ENCODE measurements around the gene ZNF367.
A peak's percentile ranks its signal among the peaks of the same experiment; 100 is the strongest.
"Not testable (repeated sequence)": the region's sequence is repeated elsewhere in the genome, so short reads cannot be mapped to it uniquely, and the experiment has no call there.

Gene ZNF367

GRCh38 chr9:96399325-96399633 lies 18.9 kb downstream of the ZNF367 start:
- no peak for DNase-seq (ENCODE audit: low read depth)

- DNase-seq (ENCODE audit: low read depth), result no peak
Observed at GRCh38 chr9:96398582-96399324, 19.4 kb downstream of the ZNF367 start.

- DNase-seq (ENCODE audit: low read depth), result no peak
Observed at GRCh38 chr9:96395964-96396363, 22.2 kb downstream of the ZNF367 start.

GRCh38 chr9:96394832-96395496 lies 23.2 kb downstream of the ZNF367 start:
- no peak for DNase-seq (ENCODE audit: low read depth)

- no peak for DNase-seq (ENCODE audit: low read depth)
Observed at GRCh38 chr9:96392263-96392662, 25.9 kb downstream of the ZNF367 start.

- no peak for DNase-seq (ENCODE audit: low read depth)
Observed at GRCh38 chr9:96391021-96391765, 27.0 kb downstream of the ZNF367 start.

GRCh38 chr9:96388144-96388543 lies 30.0 kb downstream of the ZNF367 start:
- DNase-seq (ENCODE audit: low read depth), result no peak

GRCh38 chr9:96386157-96386556 lies 32.0 kb downstream of the ZNF367 start:
- no peak for DNase-seq (ENCODE audit: low read depth)

GRCh38 chr9:96383165-96383942 lies 34.8 kb downstream of the ZNF367 start, which contains the start of gene SLC35D2:
Gene SLC35D2, minus strand, starts transcription at chr9:96383711. Its CDS starts 77 bp downstream, at chr9:96383634.
- peak; percentile 15 for DNase-seq (ENCODE audit: low read depth)

GRCh38 chr9:96382839-96383164 lies 35.4 kb downstream of the ZNF367 start:
- no peak for DNase-seq (ENCODE audit: low read depth)

GRCh38 chr9:96382175-96382574 lies 36.0 kb downstream of the ZNF367 start:
- no peak for DNase-seq (ENCODE audit: low read depth)

- DNase-seq (ENCODE audit: low read depth), result no peak
Observed at GRCh38 chr9:96381696-96382095, 36.5 kb downstream of the ZNF367 start.

GRCh38 chr9:96381125-96381524 lies 37.0 kb downstream of the ZNF367 start:
- no peak for DNase-seq (ENCODE audit: low read depth)

GRCh38 chr9:96379461-96379860 lies 38.7 kb downstream of the ZNF367 start:
- no peak for DNase-seq (ENCODE audit: low read depth)

GRCh38 chr9:96378187-96378586 lies 40.0 kb downstream of the ZNF367 start:
- DNase-seq (ENCODE audit: low read depth), result no peak

GRCh38 chr9:96376891-96377874 lies 41.0 kb downstream of the ZNF367 start:
- DNase-seq (ENCODE audit: low read depth), result no peak

- not testable (repeated sequence) for DNase-seq (ENCODE audit: low read depth)
Observed at GRCh38 chr9:96375507-96375906, 42.7 kb downstream of the ZNF367 start.

- no peak for DNase-seq (ENCODE audit: low read depth)
Observed at GRCh38 chr9:96367943-96368342, 50.2 kb downstream of the ZNF367 start.

GRCh38 chr9:96363175-96363967 lies 54.8 kb downstream of the ZNF367 start:
- no peak for DNase-seq (ENCODE audit: low read depth)

GRCh38 chr9:96362119-96362518 lies 56.1 kb downstream of the ZNF367 start:
- DNase-seq (ENCODE audit: low read depth), result not testable (repeated sequence)
